OCI-LY3 (cell line): ENCODE measurements around the gene UBASH3A.

Experiments
- H2AFZ ChIP-seq: fragments of 200-600, 300-600 bp; shearing (Covaris generic); 2 replicates; pipeline ENCODE4 v1.6.0; 2014; ENCODE audit warnings: antibody characterized with exemption, low read depth, low read length
- H3K27ac ChIP-seq: fragments of 200-600, 300-600 bp; sonication (generic); 2 replicates; pipeline ENCODE4 v1.5.1; 2014; ENCODE audit warnings: mild to moderate bottlenecking, low read length, moderate library complexity, mixed read lengths
- H3K27me3 ChIP-seq: fragments of 200-600, 300-600 bp; sonication (generic); 2 replicates; pipeline ENCODE4 v1.6.1; 2014; ENCODE audit warnings: low read depth, low read length, mixed read lengths
- H3K36me3 ChIP-seq: fragments of 200-600, 300-600 bp; sonication (generic); replicated peaks from 2 replicates; pipeline ENCODE3; 2014; ENCODE audit warnings: low read depth, low read length, mixed read lengths
- H3K4me1 ChIP-seq: fragments of 300-600, 200-600 bp; sonication (generic); 2 replicates; pipeline ENCODE4 v1.6.1; 2014; ENCODE audit warnings: low read length, mixed read lengths
- H3K4me2 ChIP-seq: fragments of 200-600, 300-600 bp; sonication (generic); 2 replicates; pipeline ENCODE4 v1.6.1; 2014; ENCODE audit warnings: low read length, mixed read lengths
- H3K4me3 ChIP-seq: fragments of 300-600, 200-600 bp; sonication (generic); 2 replicates; pipeline ENCODE4 v1.5.1; 2014; ENCODE audit warnings: antibody characterized with exemption, mild to moderate bottlenecking, low read length, moderate library complexity
- H3K79me2 ChIP-seq: fragments of 300-600, 200-600 bp; shearing (Covaris generic); 2 replicates; pipeline ENCODE4 v1.6.1; 2014; ENCODE audit warnings: mild to moderate bottlenecking, low read length, mixed read lengths
- H3K9ac ChIP-seq: fragments of 300-600, 200-600 bp; shearing (Covaris generic); 2 replicates; pipeline ENCODE4 v1.6.0; 2014; ENCODE audit warnings: mild to moderate bottlenecking, low read length, moderate library complexity
- H3K9me3 ChIP-seq: fragments of 200-600, 300-600 bp; shearing (Covaris generic); 2 replicates; pipeline ENCODE4 v1.6.1; 2014; ENCODE audit warnings: low read length, mixed read lengths; ENCODE audit not compliant: insufficient read depth
- H4K20me1 ChIP-seq: fragments of 200-600, 300-600 bp; sonication (generic); 2 replicates; pipeline ENCODE4 v1.6.1; 2016; ENCODE audit warnings: low read length, mixed read lengths; ENCODE audit not compliant: insufficient read depth
- EZH2phosphoT487 ChIP-seq: fragments of 200-600 bp; shearing (Covaris generic); IDR thresholded peaks from 2 replicates; pipeline ENCODE4 v1.6.1; 2018; ENCODE audit warnings: antibody characterized with exemption, mixed run types, low read depth
- TF ChIP-seq, protein P1 (sequence below): fragments of 200-600, 300-600 bp; sonication (generic); IDR thresholded peaks from 2 replicates; pipeline ENCODE4 v1.5.1; 2014; ENCODE audit warnings: antibody characterized with exemption, low read length, low read depth

Gene UBASH3A

DNA sequence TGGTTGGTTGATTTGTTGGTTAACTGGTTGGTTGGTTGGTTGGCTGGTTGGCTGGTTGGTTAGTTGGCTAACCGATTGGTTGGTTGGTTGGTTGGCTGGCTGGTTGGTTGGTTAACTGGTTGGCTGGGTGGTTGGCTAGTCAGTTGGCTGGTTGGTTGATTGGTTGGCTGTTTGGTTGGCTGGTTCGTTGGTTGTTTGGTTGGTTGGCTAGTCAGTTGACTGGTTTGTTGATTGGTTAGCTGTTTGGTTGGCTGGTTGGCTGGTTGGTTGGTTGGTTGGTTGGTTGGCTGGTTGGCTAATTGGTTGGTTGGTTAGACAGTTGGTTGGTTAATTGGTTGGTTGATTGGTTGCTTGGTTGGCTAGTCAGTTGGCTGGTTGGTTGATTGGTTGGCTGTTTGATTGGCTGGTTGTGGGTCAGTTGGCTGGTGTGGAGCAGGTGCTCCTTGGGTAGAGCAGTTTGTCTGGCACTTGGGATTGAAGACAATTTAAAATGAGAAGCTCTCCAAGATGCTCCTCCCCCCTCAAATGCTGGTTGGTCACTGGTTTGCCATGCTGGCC lies 85.4 kb downstream of the UBASH3A start:
- no peak overlapping the region for H3K27ac ChIP-seq
- no peaks in the 10 kb centered on the region for H3K4me1 ChIP-seq
- H3K36me3 ChIP-seq: no peaks in the 10 kb centered on the region
- H3K79me2 ChIP-seq: no peaks in the 10 kb centered on the region
- H4K20me1 ChIP-seq: no peaks in the 10 kb centered on the region
- TF ChIP-seq, protein P1, sequence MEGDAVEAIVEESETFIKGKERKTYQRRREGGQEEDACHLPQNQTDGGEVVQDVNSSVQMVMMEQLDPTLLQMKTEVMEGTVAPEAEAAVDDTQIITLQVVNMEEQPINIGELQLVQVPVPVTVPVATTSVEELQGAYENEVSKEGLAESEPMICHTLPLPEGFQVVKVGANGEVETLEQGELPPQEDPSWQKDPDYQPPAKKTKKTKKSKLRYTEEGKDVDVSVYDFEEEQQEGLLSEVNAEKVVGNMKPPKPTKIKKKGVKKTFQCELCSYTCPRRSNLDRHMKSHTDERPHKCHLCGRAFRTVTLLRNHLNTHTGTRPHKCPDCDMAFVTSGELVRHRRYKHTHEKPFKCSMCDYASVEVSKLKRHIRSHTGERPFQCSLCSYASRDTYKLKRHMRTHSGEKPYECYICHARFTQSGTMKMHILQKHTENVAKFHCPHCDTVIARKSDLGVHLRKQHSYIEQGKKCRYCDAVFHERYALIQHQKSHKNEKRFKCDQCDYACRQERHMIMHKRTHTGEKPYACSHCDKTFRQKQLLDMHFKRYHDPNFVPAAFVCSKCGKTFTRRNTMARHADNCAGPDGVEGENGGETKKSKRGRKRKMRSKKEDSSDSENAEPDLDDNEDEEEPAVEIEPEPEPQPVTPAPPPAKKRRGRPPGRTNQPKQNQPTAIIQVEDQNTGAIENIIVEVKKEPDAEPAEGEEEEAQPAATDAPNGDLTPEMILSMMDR: no peak
- no peak for TF ChIP-seq EZH2phosphoT487
- H3K4me2 ChIP-seq: no peak overlapping the region
- H3K27me3 ChIP-seq: no peaks in the 10 kb centered on the region
- no peaks in the 10 kb centered on the region for H3K9me3 ChIP-seq
- H3K9ac ChIP-seq: no peak overlapping the region
- H2AFZ ChIP-seq: no peak overlapping the region
- H3K4me3 ChIP-seq: no peak overlapping the region

DNA sequence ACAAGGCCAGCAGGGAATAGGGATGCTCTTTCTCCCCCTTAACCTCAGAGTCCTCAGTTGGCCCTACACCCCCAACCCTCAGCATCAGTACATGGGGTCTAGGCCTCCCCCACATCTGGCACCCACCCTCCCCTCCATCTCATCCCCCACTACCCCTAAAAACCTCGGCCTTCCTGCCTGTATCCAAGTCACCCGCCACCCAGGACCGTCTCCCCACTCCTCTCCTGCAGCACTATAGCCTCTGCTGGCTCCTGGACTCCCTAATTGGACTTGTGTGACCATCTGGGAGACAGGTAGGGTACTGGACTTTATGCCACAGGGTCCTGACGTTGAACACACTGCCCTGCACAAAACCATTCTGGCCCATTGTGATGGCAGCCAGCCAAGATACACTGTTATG lies 86.3 kb downstream of the UBASH3A start:
- H3K27me3 ChIP-seq: no peaks in the 10 kb centered on the region

DNA sequence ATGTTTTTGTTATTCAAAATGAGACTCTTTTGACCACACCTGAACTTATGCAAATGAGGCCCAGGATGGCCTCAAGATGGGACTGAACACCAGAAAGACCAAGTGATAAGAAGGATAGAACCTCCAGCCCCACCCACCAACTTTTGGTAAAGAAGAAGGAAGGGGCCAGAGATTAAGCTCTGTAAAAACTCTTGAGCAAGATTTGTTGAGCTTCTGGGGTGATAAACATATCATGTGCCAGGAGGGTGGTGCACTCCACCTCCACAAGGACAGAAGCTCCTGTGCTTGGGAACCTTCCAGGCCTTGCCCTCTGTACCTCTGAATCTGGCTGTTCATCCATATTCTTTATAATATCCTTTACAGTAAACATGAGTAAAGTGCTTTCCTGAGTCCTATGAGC lies 87.0 kb downstream of the UBASH3A start:
- no peak overlapping the region for H3K27ac ChIP-seq
- H3K9me3 ChIP-seq: no peaks in the 10 kb centered on the region
- H3K4me3 ChIP-seq: no peak overlapping the region
- H3K4me1 ChIP-seq: peaks cover 5% of the 10 kb centered on the region; the same call in 1 of the 2 replicates
- H3K36me3 ChIP-seq: no peaks in the 10 kb centered on the region
- H3K4me2 ChIP-seq: no peak overlapping the region
- H3K79me2 ChIP-seq: no peaks in the 10 kb centered on the region
- no peak overlapping the region for H3K9ac ChIP-seq
- no peaks in the 10 kb centered on the region for H3K27me3 ChIP-seq
- H2AFZ ChIP-seq: no peak overlapping the region
- TF ChIP-seq, protein P1: no peak
- TF ChIP-seq EZH2phosphoT487: no peak
- H4K20me1 ChIP-seq: no peaks in the 10 kb centered on the region

More for the DNA sequence above, 86.3 kb downstream of the UBASH3A start:
- no peak overlapping the region for H3K4me2 ChIP-seq
- no peaks in the 10 kb centered on the region for H3K36me3 ChIP-seq
- H3K27ac ChIP-seq: no peak overlapping the region
- H3K4me1 ChIP-seq: no peaks in the 10 kb centered on the region
- H2AFZ ChIP-seq: no peak overlapping the region
- H3K4me3 ChIP-seq: no peak overlapping the region
- no peak overlapping the region for H3K9ac ChIP-seq
- no peaks in the 10 kb centered on the region for H4K20me1 ChIP-seq
- no peaks in the 10 kb centered on the region for H3K9me3 ChIP-seq
- no peak for TF ChIP-seq EZH2phosphoT487
- TF ChIP-seq, protein P1: no peak
- no peaks in the 10 kb centered on the region for H3K79me2 ChIP-seq

DNA sequence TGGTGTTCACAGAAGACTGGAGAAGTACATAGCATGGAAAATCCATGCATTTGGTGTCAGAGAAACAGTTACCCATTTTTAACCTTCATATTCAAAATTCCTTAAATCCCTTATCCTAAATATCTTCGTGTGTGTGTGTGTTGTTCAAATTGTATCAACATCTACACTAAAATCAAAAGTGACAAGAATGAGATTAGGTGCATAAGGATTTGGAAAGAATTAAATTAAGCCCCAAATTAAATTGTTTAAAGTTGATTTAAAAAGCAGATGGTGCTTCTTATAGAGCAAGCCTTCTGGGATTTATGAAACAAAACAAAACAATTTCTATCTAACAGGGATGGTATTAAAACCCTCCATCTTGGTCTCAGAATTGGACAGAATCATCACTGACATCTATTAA lies 87.6 kb downstream of the UBASH3A start:
- Histone ChIP-seq H3K27me3 (no peaks in the 10 kb centered on the region), H3K36me3 (no peaks in the 10 kb centered on the region), H3K4me1 (peaks cover 5% of the 10 kb centered on the region; the same call in 1 of the 2 replicates), H3K27ac (no peak overlapping the region), H3K9ac (no peak overlapping the region), H3K9me3 (no peaks in the 10 kb centered on the region), H3K79me2 (no peaks in the 10 kb centered on the region), H4K20me1 (no peaks in the 10 kb centered on the region), H3K4me2 (no peak overlapping the region), H2AFZ (no peak overlapping the region), H3K4me3 (no peak overlapping the region)
- no peak for TF ChIP-seq EZH2phosphoT487

DNA sequence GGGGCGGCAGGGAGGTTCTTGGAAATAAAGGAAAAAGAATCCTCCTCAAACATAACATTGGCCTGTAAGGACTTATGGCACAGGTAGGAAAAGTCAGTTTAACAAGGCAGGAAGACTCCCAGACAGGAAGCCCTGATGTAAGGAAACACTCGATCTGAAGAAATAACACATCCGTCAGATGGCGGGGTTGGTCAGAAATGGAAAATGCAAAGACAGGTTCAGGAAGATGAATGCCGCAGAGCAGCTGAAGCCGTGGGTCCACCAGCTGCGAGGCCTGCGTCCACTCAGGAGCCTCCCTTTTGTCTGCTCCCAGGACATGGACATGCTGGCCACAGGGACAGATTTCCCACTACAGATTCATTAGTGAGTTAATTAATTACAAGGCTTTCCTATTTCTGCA lies 88.5 kb downstream of the UBASH3A start:
- peaks cover 9% of the 10 kb centered on the region for H3K4me1 ChIP-seq
- H3K36me3 ChIP-seq: no peaks in the 10 kb centered on the region
- no peaks in the 10 kb centered on the region for H3K27me3 ChIP-seq
- no peak overlapping the region for H3K4me2 ChIP-seq
- H3K79me2 ChIP-seq: no peaks in the 10 kb centered on the region
- H4K20me1 ChIP-seq: no peaks in the 10 kb centered on the region
- TF ChIP-seq, protein P1: no peak
- no peak for TF ChIP-seq EZH2phosphoT487
- no peak overlapping the region for H2AFZ ChIP-seq
- no peak overlapping the region for H3K4me3 ChIP-seq
- H3K27ac ChIP-seq: no peak overlapping the region
- no peaks in the 10 kb centered on the region for H3K9me3 ChIP-seq
- H3K9ac ChIP-seq: no peak overlapping the region
